ENCODE results near the gene SDHA. TPM values are rescaled to one million over a fixed set of nuclear protein-coding genes. Genes with fewer than 3 reads are reported as not detected.
"Not testable (repeated sequence)": the region's sequence is repeated elsewhere in the genome, so short reads cannot be mapped to it uniquely, and the experiment has no call there.

SDHA gene
- total and polyA plus RNA-seq, 9 donors: 69.6 to 169 (median 103) TPM

DNA sequence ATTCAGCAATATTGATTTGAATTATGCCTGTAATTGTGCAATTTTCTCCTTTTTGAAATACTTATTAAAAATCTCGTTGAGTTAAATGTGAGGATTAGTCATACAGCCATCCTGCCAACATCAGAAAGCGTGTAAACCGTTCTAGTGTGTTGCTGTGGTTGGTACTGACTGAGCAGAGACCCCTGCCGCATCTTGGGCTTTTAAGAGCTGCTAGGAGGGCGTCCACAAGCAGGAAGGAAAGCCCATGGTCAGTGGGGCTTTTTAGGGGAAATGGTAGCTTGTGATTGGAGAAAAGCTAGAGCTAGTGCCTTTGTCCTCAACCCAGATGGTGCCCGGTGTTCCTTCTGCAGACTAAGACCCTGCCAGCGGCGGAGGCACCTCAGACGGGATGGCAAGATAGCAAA, 1.3 kb downstream of the SDHA start:
- peaks cover 6% of the 10 kb centered on the region for H3K4me1 ChIP-seq (ENCODE audit: insufficient read depth)
- intact Hi-C loops (cut with DNase I): no loop called here
- TF ChIP-seq CTCF (IDR thresholded peaks at IDR 0.05) (no peak), EP300 (IDR thresholded peaks at IDR 0.05) (no peak), POLR2A (IDR thresholded peaks at IDR 0.05) (no peak)
- H3K27ac ChIP-seq: peak overlapping the region in 1 of 2 donors; percentile 84
- DNase-seq: no peak
- 2 to 10% (median 7%) methylated on average over 9 of the region's 9 CpGs for WGBS, 3 donors
- peak overlapping the region; percentile 94 for H3K4me3 ChIP-seq
- no peaks in the 10 kb centered on the region for H3K9me3 ChIP-seq
- H3K36me3 ChIP-seq: no peaks in the 10 kb centered on the region
- no peaks in the 10 kb centered on the region for H3K27me3 ChIP-seq

DNA sequence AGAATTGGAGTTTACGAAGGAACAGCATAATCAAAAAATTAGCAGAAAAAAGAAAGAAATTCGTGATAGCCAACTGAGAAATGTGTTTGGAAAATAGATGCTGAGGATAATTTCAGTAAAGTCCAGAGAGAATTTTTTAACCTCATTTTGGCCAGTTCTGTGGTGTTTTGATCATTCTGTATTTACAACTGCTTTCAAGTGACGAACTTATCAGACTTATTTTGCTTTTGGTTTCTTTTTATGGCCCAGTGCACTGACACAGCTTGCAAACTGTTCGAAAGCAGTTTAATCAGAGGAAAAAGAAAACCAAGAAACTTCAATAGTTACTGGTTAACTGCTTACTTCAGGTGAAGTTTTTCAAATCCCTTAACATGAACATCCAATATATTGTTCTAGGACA, 1.9 kb downstream of the SDHA start:
- Histone ChIP-seq H3K27ac (peak overlapping the region in 1 of 2 donors; percentile 84), H3K9me3 (no peaks in the 10 kb centered on the region), H3K4me1 (ENCODE audit: insufficient read depth) (peaks cover 6% of the 10 kb centered on the region), H3K36me3 (no peaks in the 10 kb centered on the region), H3K27me3 (no peaks in the 10 kb centered on the region), H3K4me3 (peak overlapping the region; percentile 94)
- TF ChIP-seq EP300 (IDR thresholded peaks at IDR 0.05): no peak
- no peak for TF ChIP-seq CTCF (IDR thresholded peaks at IDR 0.05)
- TF ChIP-seq POLR2A (IDR thresholded peaks at IDR 0.05): no peak
- 2 to 9% (median 6%) methylated on average over 4 of the region's 4 CpGs for WGBS, 3 donors
- DNase-seq: no peak
- intact Hi-C loops (cut with DNase I): no loop called here

GRCh38 chr5:222951-223715, 5.0 kb downstream of the SDHA start:
- H3K9me3 ChIP-seq; H3K4me1 ChIP-seq (ENCODE audit: insufficient read depth); H3K27ac ChIP-seq; H3K27me3 ChIP-seq; H3K36me3 ChIP-seq; H3K4me3 ChIP-seq; DNase-seq; intact Hi-C loops (cut with DNase I): not testable (repeated sequence)
- 70 to 78% (median 73%) methylated on average over 6 of the region's 6 CpGs for WGBS, 3 donors

GRCh38 chr5:223791-224190, 5.7 kb downstream of the SDHA start:
- intact Hi-C loops (cut with DNase I): no loop called here
- H3K36me3 ChIP-seq: no peaks in the 10 kb centered on the region
- no peaks in the 10 kb centered on the region for H3K27me3 ChIP-seq
- H3K27ac ChIP-seq: no peak overlapping the region
- 64 to 82% (median 79%) methylated on average over 6 of the region's 6 CpGs for WGBS, 3 donors
- peaks cover 6% of the 10 kb centered on the region for H3K4me1 ChIP-seq (ENCODE audit: insufficient read depth)
- TF ChIP-seq EP300 (IDR thresholded peaks at IDR 0.05): no peak
- no peak for TF ChIP-seq POLR2A (IDR thresholded peaks at IDR 0.05)
- TF ChIP-seq CTCF (IDR thresholded peaks at IDR 0.05): no peak
- no peak overlapping the region for H3K4me3 ChIP-seq
- DNase-seq: no peak
- H3K9me3 ChIP-seq: no peaks in the 10 kb centered on the region

DNA sequence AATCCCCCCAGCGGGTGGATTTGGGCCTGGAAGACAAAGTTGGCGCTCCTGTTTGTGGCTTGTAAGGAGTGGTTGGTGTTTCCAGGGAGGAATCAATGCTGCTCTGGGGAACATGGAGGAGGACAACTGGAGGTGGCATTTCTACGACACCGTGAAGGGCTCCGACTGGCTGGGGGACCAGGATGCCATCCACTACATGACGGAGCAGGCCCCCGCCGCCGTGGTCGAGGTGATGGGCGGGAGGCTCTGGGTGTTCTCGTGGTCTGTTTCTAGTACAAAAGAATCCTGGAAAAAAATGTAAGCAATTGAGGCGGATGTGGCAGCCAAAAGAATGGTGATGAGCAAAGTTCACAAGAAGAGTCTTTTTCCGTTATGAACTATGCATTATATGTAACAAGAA, 7.2 kb downstream of the SDHA start:
- no peak for DNase-seq
- TF ChIP-seq POLR2A (IDR thresholded peaks at IDR 0.05) (no peak), CTCF (IDR thresholded peaks at IDR 0.05) (no peak), EP300 (IDR thresholded peaks at IDR 0.05) (no peak)
- 91 to 93% (median 92%) methylated on average over 14 of the region's 14 CpGs for WGBS, 3 donors
- H3K36me3 ChIP-seq: no peaks in the 10 kb centered on the region
- H3K27ac ChIP-seq: no peak overlapping the region
- peaks cover 6% of the 10 kb centered on the region for H3K4me1 ChIP-seq (ENCODE audit: insufficient read depth)
- H3K27me3 ChIP-seq: no peaks in the 10 kb centered on the region
- intact Hi-C loops (cut with DNase I): no loop called here
- H3K4me3 ChIP-seq: no peak overlapping the region
- H3K9me3 ChIP-seq: no peaks in the 10 kb centered on the region

DNA sequence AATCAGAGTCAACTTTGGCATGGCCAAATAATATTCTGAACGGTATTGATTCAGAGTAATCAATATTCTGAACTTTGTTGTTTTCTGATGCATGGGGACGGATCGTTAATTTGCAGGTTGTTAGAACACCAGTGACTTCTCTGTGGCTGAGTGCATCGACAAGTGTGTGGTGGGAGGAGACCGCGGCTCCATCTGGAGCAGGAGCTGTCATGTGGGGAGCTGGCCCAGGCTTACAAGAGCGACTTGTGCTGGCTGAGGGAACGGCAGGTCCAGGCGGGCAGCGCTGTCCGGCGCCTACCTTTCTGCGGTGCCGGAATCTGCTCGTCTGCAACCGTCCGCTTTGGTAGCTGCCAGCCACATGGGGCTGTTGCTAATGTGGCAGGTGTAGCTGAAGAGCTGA, 9.3 kb downstream of the SDHA start:
- DNase-seq; H3K27me3 ChIP-seq; H3K4me3 ChIP-seq; intact Hi-C loops (cut with DNase I); H3K4me1 ChIP-seq (ENCODE audit: insufficient read depth); H3K9me3 ChIP-seq; H3K27ac ChIP-seq; H3K36me3 ChIP-seq: not testable (repeated sequence)
- 89 to 97% (median 95%) methylated on average over 14 to 17 of the region's 17 CpGs for WGBS, 3 donors
